ENCODE results near the gene CTSS. TPM values are rescaled to one million over a fixed set of nuclear protein-coding genes. Genes with fewer than 3 reads are reported as not detected.

CTSS gene
- polyA plus RNA-seq, 2 of the 4 experiments (the other 2 are of a cell fraction) = 9.4 to 29.6 TPM

GRCh38 chr1:150748878-150749719 lies 16.5 kb downstream of the CTSS start:
- Histone ChIP-seq H3K4me1 (peaks cover 9% of the 10 kb centered on the region), H3K4me2 (peak overlapping the region; percentile 8; the same call in 1 of the 3 replicates), H3K4me3 (no peak overlapping the region), H3K27ac (peak overlapping the region in 1 of 2 experiments; percentile 31; a peak in 1 of 6 replicates), H3K9me3 (no peaks in the 10 kb centered on the region)
- CTCF ChIA-PET = interaction anchor here (0.6 to 1.4 kb wide), 3 partner anchors 64 to 1402 kb away, joined by 3 to 6 read pairs (median 3); partner anchors contain the start of gene MINDY1
- ATAC-seq (no peak), DNase-seq (ENCODE audit: low read depth in 1 of 2, low spot score in 1 of 2) (no peak), FAIRE-seq (no peak)
- POLR2A ChIA-PET = no interaction called here
- WGBS (ENCODE audit: missing lambda C conversion rate) = 82% methylated on average over 8 of the region's 12 CpGs
- TF ChIP-seq MAFK (IDR thresholded peaks at IDR 0.05; ENCODE audit: partially characterized antibody) (peak; percentile 18), RARB (CRISPR knock-in tag; IDR thresholded peaks at IDR 0.05) (no peak)

GRCh38 chr1:150730130-150730721 lies 35.4 kb downstream of the CTSS start:
- POLR2A ChIA-PET = interaction anchor here (0.6 to 0.9 kb wide), 3 partner anchors 63 to 215 kb away, joined by 4 to 7 read pairs (median 4); partner anchors contain the start of gene MCL1
- CTCF ChIA-PET = interaction anchor here (0.6 to 1.4 kb wide), 4 partner anchors 13 to 192 kb away, joined by 3 to 4 read pairs (median 3); no protein-coding TSS in a partner anchor
- DNase-seq (ENCODE audit: low read depth in 1 of 2, low spot score in 1 of 2) (no peak), ATAC-seq (peak; percentile 43 to 72; a peak in 5 of 6 replicates), FAIRE-seq (no peak)
- Histone ChIP-seq H3K4me3 (peak overlapping the region; percentile 28), H3K9me3 (no peaks in the 10 kb centered on the region), H3K4me1 (peaks cover 15% of the 10 kb centered on the region), H3K4me2 (peak overlapping the region; percentile 73), H3K27ac (peak overlapping the region; percentile 59 to 61)
- TF ChIP-seq FOSB (CRISPR knock-in tag; IDR thresholded peaks at IDR 0.05) (no peak), RCOR1 (IDR thresholded peaks at IDR 0.05; ENCODE audit: low read depth, low read length) (no peak), NPAS2 (CRISPR knock-in tag; IDR thresholded peaks at IDR 0.05; ENCODE audit: borderline replicate concordance) (no peak), ESRRA (IDR thresholded peaks at IDR 0.05; ENCODE audit: borderline replicate concordance, low read length) (no peak), MAFK (IDR thresholded peaks at IDR 0.05; ENCODE audit: partially characterized antibody) (no peak), CEBPB (IDR thresholded peaks at IDR 0.05) (no peak), HMGXB4 (CRISPR knock-in tag; IDR thresholded peaks at IDR 0.05; ENCODE audit: borderline replicate concordance) (no peak), POLR2A (IDR thresholded peaks at IDR 0.05; ENCODE audit: low read length) (no peak), ATOH8 (CRISPR knock-in tag; IDR thresholded peaks at IDR 0.05; ENCODE audit: low read depth) (no peak), CBX8 (IDR thresholded peaks at IDR 0.05) (no peak)
- WGBS (ENCODE audit: missing lambda C conversion rate) = 32% methylated on average over 3 of the region's 3 CpGs

GRCh38 chr1:150724336-150724735 lies 41.2 kb downstream of the CTSS start:
- Histone ChIP-seq H3K4me3 (no peak overlapping the region), H3K4me1 (0 out of 3 replicates have a peak, but pooled peaks cover 4% of the 10 kb centered on the region), H3K9me3 (no peaks in the 10 kb centered on the region), H3K27ac (no peak overlapping the region), H3K4me2 (no peak overlapping the region)
- ATAC-seq (no peak), FAIRE-seq (no peak), DNase-seq (ENCODE audit: low read depth in 1 of 2, low spot score in 1 of 2) (no peak)
- ChIA-PET CTCF (interaction anchor here (0.6 to 1.2 kb wide), 4 partner anchors 12 to 231 kb away, joined by 3 to 5 read pairs (median 3); no protein-coding TSS in a partner anchor), POLR2A (no interaction called here)
- TF ChIP-seq POLR2A (IDR thresholded peaks at IDR 0.05; ENCODE audit: low read length) = no peak
- no peak for TF ChIP-seq EP300 (IDR thresholded peaks at IDR 0.05)
- no peak for TF ChIP-seq SMC3 (IDR thresholded peaks at IDR 0.05)
- TF ChIP-seq FOSB (CRISPR knock-in tag; IDR thresholded peaks at IDR 0.05) = no peak
- no peak for TF ChIP-seq RNF2 (IDR thresholded peaks at IDR 0.05; ENCODE audit: borderline replicate concordance, low read depth)
- TF ChIP-seq CBX8 (IDR thresholded peaks at IDR 0.05) = no peak
- TF ChIP-seq MAZ (IDR thresholded peaks at IDR 0.05; ENCODE audit: borderline replicate concordance, low read depth, low read length) = no peak
- TF ChIP-seq CHD4 (IDR thresholded peaks at IDR 0.05; ENCODE audit: borderline replicate concordance) = no peak
- TF ChIP-seq HOXA7 (CRISPR knock-in tag; IDR thresholded peaks at IDR 0.05) = no peak
- TF ChIP-seq NPAS2 (CRISPR knock-in tag; IDR thresholded peaks at IDR 0.05; ENCODE audit: borderline replicate concordance) = no peak
- no peak for TF ChIP-seq EHF (CRISPR knock-in tag; IDR thresholded peaks at IDR 0.05)
- TF ChIP-seq POLR2AphosphoS2 (conservative IDR thresholded peaks at IDR 0.05; ENCODE audit: low read length) = no peak
- TF ChIP-seq ATOH8 (CRISPR knock-in tag; IDR thresholded peaks at IDR 0.05; ENCODE audit: low read depth) = no peak
- TF ChIP-seq HOXB5 (CRISPR knock-in tag; IDR thresholded peaks at IDR 0.05) = no peak
- TF ChIP-seq JUNB (IDR thresholded peaks at IDR 0.05) = no peak
- 76% methylated on average over 2 of the region's 2 CpGs for WGBS (ENCODE audit: missing lambda C conversion rate)

All from A549 (cell line).